Dedifferentiated amniotic fluid mesenchymal stem cell (primary cell): ENCODE results near the gene DHX57.
"Not testable (repeated sequence)": the region's sequence is repeated elsewhere in the genome, so short reads cannot be mapped to it uniquely, and the experiment has no call there.

ENCODE experiments used
- DNase-seq: peaks from one replicate; pipeline ENCODE4 v3.0.0-alpha.2; 2016; ENCODE audit errors: extremely low spot score

DHX57 gene

GRCh38 chr2:38795016-38795415 is 80.7 kb downstream of the DHX57 start:
- DNase-seq: not testable (repeated sequence)

- no peak for DNase-seq
These were observed 81.3 kb downstream of the DHX57 start for GRCh38 chr2:38794235-38794946.

- no peak for DNase-seq
These were observed 82.2 kb downstream of the DHX57 start for GRCh38 chr2:38793511-38793910.

- no peak for DNase-seq
These were observed 83.0 kb downstream of the DHX57 start for GRCh38 chr2:38792751-38793150.

- DNase-seq: not testable (repeated sequence)
These were observed 83.4 kb downstream of the DHX57 start for GRCh38 chr2:38792321-38792720.

GRCh38 chr2:38791744-38792143 is 84.0 kb downstream of the DHX57 start:
- no peak for DNase-seq

GRCh38 chr2:38789691-38790090 is 86.0 kb downstream of the DHX57 start:
- DNase-seq: no peak

GRCh38 chr2:38788306-38788705 is 87.4 kb downstream of the DHX57 start:
- no peak for DNase-seq

- DNase-seq: no peak
These were observed 92.1 kb downstream of the DHX57 start for GRCh38 chr2:38783586-38783985.

- DNase-seq: no peak
These were observed 97.0 kb downstream of the DHX57 start for GRCh38 chr2:38778687-38779082.

- no peak for DNase-seq
These were observed 99.2 kb downstream of the DHX57 start for GRCh38 chr2:38776531-38776930.

GRCh38 chr2:38775921-38776225 is 99.9 kb downstream of the DHX57 start:
- DNase-seq: no peak

- DNase-seq: no peak
These were observed 100.4 kb downstream of the DHX57 start for GRCh38 chr2:38775097-38775920.

- no peak for DNase-seq
These were observed 104.1 kb downstream of the DHX57 start for GRCh38 chr2:38771632-38772031.

GRCh38 chr2:38765551-38765950 is 110.2 kb downstream of the DHX57 start:
- DNase-seq: no peak

GRCh38 chr2:38765149-38765548 is 110.6 kb downstream of the DHX57 start:
- no peak for DNase-seq

GRCh38 chr2:38763728-38764127 is 112.0 kb downstream of the DHX57 start:
- no peak for DNase-seq

- no peak for DNase-seq
These were observed 112.5 kb downstream of the DHX57 start for GRCh38 chr2:38763228-38763627.

GRCh38 chr2:38755891-38756290 is 119.8 kb downstream of the DHX57 start:
- DNase-seq: not testable (repeated sequence)

GRCh38 chr2:38754506-38754905 is 121.2 kb downstream of the DHX57 start:
- DNase-seq: no peak

GRCh38 chr2:38754049-38754448 is 121.7 kb downstream of the DHX57 start:
- DNase-seq: no peak

GRCh38 chr2:38751596-38752410 is 123.9 kb downstream of the DHX57 start:
- no peak for DNase-seq
